GM21786 (cell line): ENCODE measurements around the gene GPC6.

Experiments
- ATAC-seq: cut with Tn5 transposase; IDR thresholded peaks from one replicate; pipeline ENCODE4 v1.9.1; 2021; ENCODE audit not compliant: unreplicated experiment

The GPC6 gene

GRCh38 chr13:93882086-93882651 is 655.6 kb downstream of the GPC6 start:
- no peak for ATAC-seq

GRCh38 chr13:93889430-93889951 is 662.9 kb downstream of the GPC6 start:
- ATAC-seq: no peak

- ATAC-seq: no peak
Observed at GRCh38 chr13:93899981-93900380, 673.4 kb downstream of the GPC6 start.

- ATAC-seq: no peak
Observed at GRCh38 chr13:93900731-93901130, 674.1 kb downstream of the GPC6 start.

- no peak for ATAC-seq
Observed at GRCh38 chr13:93903909-93904308, 677.3 kb downstream of the GPC6 start.

- ATAC-seq: no peak
Observed at GRCh38 chr13:93915269-93915809, 688.7 kb downstream of the GPC6 start.

- ATAC-seq: no peak
Observed at GRCh38 chr13:93922063-93922855, 695.7 kb downstream of the GPC6 start.

- ATAC-seq: no peak
Observed at GRCh38 chr13:93925990-93926389, 699.4 kb downstream of the GPC6 start.

GRCh38 chr13:93926425-93926824 is 699.8 kb downstream of the GPC6 start:
- ATAC-seq: no peak

GRCh38 chr13:93927431-93927830 is 700.8 kb downstream of the GPC6 start:
- no peak for ATAC-seq

GRCh38 chr13:93932901-93933300 is 706.3 kb downstream of the GPC6 start:
- ATAC-seq: no peak

GRCh38 chr13:93936901-93937300 is 710.3 kb downstream of the GPC6 start:
- ATAC-seq: no peak

GRCh38 chr13:93941444-93941843 is 714.8 kb downstream of the GPC6 start:
- ATAC-seq: no peak

GRCh38 chr13:93942016-93942415 is 715.4 kb downstream of the GPC6 start:
- ATAC-seq: no peak

- no peak for ATAC-seq
Observed at GRCh38 chr13:93945621-93946020, 719.0 kb downstream of the GPC6 start.

- no peak for ATAC-seq
Observed at GRCh38 chr13:93946994-93947393, 720.4 kb downstream of the GPC6 start.

- no peak for ATAC-seq
Observed at GRCh38 chr13:93947651-93948050, 721.0 kb downstream of the GPC6 start.

GRCh38 chr13:93948162-93948922 is 721.7 kb downstream of the GPC6 start:
- ATAC-seq: no peak

- ATAC-seq: no peak
Observed at GRCh38 chr13:93951108-93951507, 724.5 kb downstream of the GPC6 start.

- no peak for ATAC-seq
Observed at GRCh38 chr13:93951951-93952350, 725.3 kb downstream of the GPC6 start.

GRCh38 chr13:93953841-93954240 is 727.2 kb downstream of the GPC6 start:
- ATAC-seq: no peak
